Astrocyte of the spinal cord (primary cell): ENCODE data around the gene PKHD1.

Experiments used
- DNase-seq: peaks from one replicate; pipeline ENCODE4 v3.0.0; 2011; ENCODE audit warnings: low read depth, low spot score
- H3K4me3 ChIP-seq: 2 replicates; pipeline ENCODE4 v1.5.1; 2011; ENCODE audit warnings: low read depth, mild to moderate bottlenecking, low read length, moderate library complexity
- CTCF ChIP-seq: IDR thresholded peaks from 2 replicates; pipeline ENCODE4 v1.5.1; 2012; ENCODE audit warnings: low read depth, mild to moderate bottlenecking, low read length, inconsistent platforms
- in situ Hi-C: cut with HindIII; loops from 2 replicates; pipeline ENCODE4 v1.10.0; 2017; ENCODE audit warnings: low sequenced_read_pairs

PKHD1 gene

GRCh38 chr6:51711876-51712275 is 375.5 kb downstream of the PKHD1 start:
- DNase-seq, result no peak
- no peak for TF ChIP-seq CTCF
- in situ Hi-C loops, result no loop called here
- H3K4me3 ChIP-seq, result no peak overlapping the region

GRCh38 chr6:51706086-51706485 is 381.3 kb downstream of the PKHD1 start:
- no peak overlapping the region for H3K4me3 ChIP-seq
- no peak for DNase-seq
- TF ChIP-seq CTCF, result no peak
- in situ Hi-C loops, result no loop called here

- H3K4me3 ChIP-seq, result no peak overlapping the region
- in situ Hi-C loops, result no loop called here
- no peak for TF ChIP-seq CTCF
- no peak for DNase-seq
Observed at GRCh38 chr6:51704932-51705540, 382.4 kb downstream of the PKHD1 start.

GRCh38 chr6:51702851-51703250 is 384.6 kb downstream of the PKHD1 start:
- TF ChIP-seq CTCF, result no peak
- DNase-seq, result no peak
- no peak overlapping the region for H3K4me3 ChIP-seq
- in situ Hi-C loops, result no loop called here

GRCh38 chr6:51684603-51685002 is 402.8 kb downstream of the PKHD1 start:
- no peak for DNase-seq
- in situ Hi-C loops, result no loop called here
- no peak overlapping the region for H3K4me3 ChIP-seq
- no peak for TF ChIP-seq CTCF

GRCh38 chr6:51684038-51684437 is 403.4 kb downstream of the PKHD1 start:
- DNase-seq, result no peak
- in situ Hi-C loops, result no loop called here
- no peak overlapping the region for H3K4me3 ChIP-seq
- no peak for TF ChIP-seq CTCF
